Measurements from ENCODE around the gene NAB2. TPM values are rescaled to one million over a fixed set of nuclear protein-coding genes. Genes with fewer than 3 reads are reported as not detected.

The NAB2 gene
- total and polyA plus RNA-seq, 9 of the 15 experiments (the other 6 are each of a cell fraction or from before 2014, with no cell fraction given) = 0.45 to 40.9 (median 20.4) TPM

DNA sequence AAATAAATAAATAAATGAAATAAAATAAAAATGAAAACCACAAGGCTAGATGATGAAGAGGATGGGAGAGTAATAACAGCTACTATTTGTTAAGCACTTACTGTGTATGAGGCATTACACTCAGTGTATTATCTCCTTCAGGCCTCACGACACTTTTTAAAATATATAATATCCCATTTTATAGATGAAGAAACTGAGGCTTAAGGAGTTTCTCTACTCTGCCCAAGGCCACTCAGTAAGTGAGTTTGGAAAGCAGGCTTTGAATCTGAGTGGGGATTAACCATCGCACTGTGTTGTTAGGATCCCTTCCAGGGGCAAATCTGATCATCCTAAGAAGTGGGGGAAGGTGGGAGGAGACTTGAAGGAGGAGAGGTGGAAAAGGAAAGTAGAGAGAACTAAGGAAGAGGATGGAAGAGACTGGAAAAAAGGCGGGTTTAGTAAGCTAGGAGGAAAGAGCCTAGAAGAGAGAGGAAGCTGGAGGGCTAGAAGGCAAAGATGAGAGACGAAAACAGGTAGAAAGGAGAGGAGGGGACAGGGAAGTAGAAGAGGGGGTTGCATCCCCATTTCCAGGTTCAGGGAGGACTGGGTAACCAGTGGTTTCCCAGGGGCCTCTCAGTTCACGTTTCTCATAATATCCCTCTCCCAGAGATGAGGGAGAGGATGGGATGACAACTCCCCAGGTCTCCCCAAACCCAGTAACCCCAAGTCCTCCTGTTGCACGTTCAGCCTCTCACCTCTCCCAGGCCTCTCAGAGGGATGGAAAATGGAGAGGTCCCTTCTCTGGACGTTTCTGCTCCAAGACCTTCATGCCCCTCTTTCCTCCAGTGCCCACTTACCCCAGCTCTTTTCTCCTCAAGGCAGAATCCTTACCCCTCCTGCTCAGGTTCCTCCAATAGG lies 20.5 kb downstream of the NAB2 start (continued):
- TF ChIP-seq, protein P1, sequence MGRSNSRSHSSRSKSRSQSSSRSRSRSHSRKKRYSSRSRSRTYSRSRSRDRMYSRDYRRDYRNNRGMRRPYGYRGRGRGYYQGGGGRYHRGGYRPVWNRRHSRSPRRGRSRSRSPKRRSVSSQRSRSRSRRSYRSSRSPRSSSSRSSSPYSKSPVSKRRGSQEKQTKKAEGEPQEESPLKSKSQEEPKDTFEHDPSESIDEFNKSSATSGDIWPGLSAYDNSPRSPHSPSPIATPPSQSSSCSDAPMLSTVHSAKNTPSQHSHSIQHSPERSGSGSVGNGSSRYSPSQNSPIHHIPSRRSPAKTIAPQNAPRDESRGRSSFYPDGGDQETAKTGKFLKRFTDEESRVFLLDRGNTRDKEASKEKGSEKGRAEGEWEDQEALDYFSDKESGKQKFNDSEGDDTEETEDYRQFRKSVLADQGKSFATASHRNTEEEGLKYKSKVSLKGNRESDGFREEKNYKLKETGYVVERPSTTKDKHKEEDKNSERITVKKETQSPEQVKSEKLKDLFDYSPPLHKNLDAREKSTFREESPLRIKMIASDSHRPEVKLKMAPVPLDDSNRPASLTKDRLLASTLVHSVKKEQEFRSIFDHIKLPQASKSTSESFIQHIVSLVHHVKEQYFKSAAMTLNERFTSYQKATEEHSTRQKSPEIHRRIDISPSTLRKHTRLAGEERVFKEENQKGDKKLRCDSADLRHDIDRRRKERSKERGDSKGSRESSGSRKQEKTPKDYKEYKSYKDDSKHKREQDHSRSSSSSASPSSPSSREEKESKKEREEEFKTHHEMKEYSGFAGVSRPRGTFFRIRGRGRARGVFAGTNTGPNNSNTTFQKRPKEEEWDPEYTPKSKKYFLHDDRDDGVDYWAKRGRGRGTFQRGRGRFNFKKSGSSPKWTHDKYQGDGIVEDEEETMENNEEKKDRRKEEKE (IDR thresholded peaks at IDR 0.05; ENCODE audit: borderline replicate concordance in 1 of 2, control insufficient read depth in 1 of 2, low read depth in 2 of 2, low read length in 1 of 2) = no peak
- TF ChIP-seq ETV6 (IDR thresholded peaks at IDR 0.05; ENCODE audit: borderline replicate concordance in 1 of 2, low read depth in 2 of 2, low read length in 1 of 2) (no peak), ETV6 (CRISPR knock-in tag; IDR thresholded peaks at IDR 0.05; ENCODE audit: borderline replicate concordance) (no peak), SMARCA5 (IDR thresholded peaks at IDR 0.05) (peak; percentile 49; the same call in 1 of the 2 replicates), ZFPM2 (CRISPR knock-in tag; IDR thresholded peaks at IDR 0.05) (no peak), POLR2AphosphoS2 (IDR thresholded peaks at IDR 0.05; ENCODE audit: low read length) (no peak), HDAC1 (IDR thresholded peaks at IDR 0.05) (0 out of 4 replicates have a peak, but pooled peaks of 1 of the 2 experiments have one; percentile 12), CBX3 (IDR thresholded peaks at IDR 0.05; ENCODE audit: borderline replicate concordance in 1 of 2, low read length in 2 of 2) (no peak), HDAC3 (IDR thresholded peaks at IDR 0.05; ENCODE audit: borderline replicate concordance, partially characterized antibody) (no peak), XRCC4 (IDR thresholded peaks at IDR 0.05; ENCODE audit: extremely low read depth, insufficient read depth, insufficient read length) (no peak), SMAD4 (CRISPR knock-in tag; conservative IDR thresholded peaks at IDR 0.05) (no peak), SIN3A (IDR thresholded peaks at IDR 0.05; ENCODE audit: borderline replicate concordance in 2 of 2, control insufficient read depth in 1 of 2, low read depth in 2 of 2, low read length in 2 of 2) (no peak), BMI1 (IDR thresholded peaks at IDR 0.05; ENCODE audit: low read length) (no peak), ATF1 (CRISPR knock-in tag; IDR thresholded peaks at IDR 0.05) (no peak), ATF1 (tag; IDR thresholded peaks at IDR 0.05) (no peak), ZNF384 (IDR thresholded peaks at IDR 0.05; ENCODE audit: low read depth, low read length) (no peak), NR1H2 (CRISPR knock-in tag; IDR thresholded peaks at IDR 0.05) (no peak), SMARCE1 (IDR thresholded peaks at IDR 0.05) (no peak), ZNF41 (CRISPR knock-in tag; conservative IDR thresholded peaks at IDR 0.05) (no peak)
- TF ChIP-seq, protein P2, sequence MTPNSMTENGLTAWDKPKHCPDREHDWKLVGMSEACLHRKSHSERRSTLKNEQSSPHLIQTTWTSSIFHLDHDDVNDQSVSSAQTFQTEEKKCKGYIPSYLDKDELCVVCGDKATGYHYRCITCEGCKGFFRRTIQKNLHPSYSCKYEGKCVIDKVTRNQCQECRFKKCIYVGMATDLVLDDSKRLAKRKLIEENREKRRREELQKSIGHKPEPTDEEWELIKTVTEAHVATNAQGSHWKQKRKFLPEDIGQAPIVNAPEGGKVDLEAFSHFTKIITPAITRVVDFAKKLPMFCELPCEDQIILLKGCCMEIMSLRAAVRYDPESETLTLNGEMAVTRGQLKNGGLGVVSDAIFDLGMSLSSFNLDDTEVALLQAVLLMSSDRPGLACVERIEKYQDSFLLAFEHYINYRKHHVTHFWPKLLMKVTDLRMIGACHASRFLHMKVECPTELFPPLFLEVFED (CRISPR knock-in tag; conservative IDR thresholded peaks at IDR 0.05) = peak; percentile 43; the same call in 1 of the 2 replicates
- TF ChIP-seq, protein P3, sequence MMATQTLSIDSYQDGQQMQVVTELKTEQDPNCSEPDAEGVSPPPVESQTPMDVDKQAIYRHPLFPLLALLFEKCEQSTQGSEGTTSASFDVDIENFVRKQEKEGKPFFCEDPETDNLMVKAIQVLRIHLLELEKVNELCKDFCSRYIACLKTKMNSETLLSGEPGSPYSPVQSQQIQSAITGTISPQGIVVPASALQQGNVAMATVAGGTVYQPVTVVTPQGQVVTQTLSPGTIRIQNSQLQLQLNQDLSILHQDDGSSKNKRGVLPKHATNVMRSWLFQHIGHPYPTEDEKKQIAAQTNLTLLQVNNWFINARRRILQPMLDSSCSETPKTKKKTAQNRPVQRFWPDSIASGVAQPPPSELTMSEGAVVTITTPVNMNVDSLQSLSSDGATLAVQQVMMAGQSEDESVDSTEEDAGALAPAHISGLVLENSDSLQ (IDR thresholded peaks at IDR 0.05) = no peak
- TF ChIP-seq, protein P4, sequence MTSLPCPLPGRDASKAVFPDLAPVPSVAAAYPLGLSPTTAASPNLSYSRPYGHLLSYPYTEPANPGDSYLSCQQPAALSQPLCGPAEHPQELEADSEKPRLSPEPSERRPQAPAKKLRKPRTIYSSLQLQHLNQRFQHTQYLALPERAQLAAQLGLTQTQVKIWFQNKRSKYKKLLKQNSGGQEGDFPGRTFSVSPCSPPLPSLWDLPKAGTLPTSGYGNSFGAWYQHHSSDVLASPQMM (CRISPR knock-in tag; IDR thresholded peaks at IDR 0.05) = no peak

Data from K562 (cell line).